ENCODE results near the gene SGSH. TPM values are rescaled to one million over a fixed set of nuclear protein-coding genes. Genes with fewer than 3 reads are reported as not detected.

SGSH gene
- total RNA-seq, 1 donor from 2014 or later: 53.7 TPM

GRCh38 chr17:80218391-80218790 is 1.7 kb downstream of the SGSH start:
- peak overlapping the region; percentile 89 for H3K4me3 Mint-ChIP-seq
- H3K9me3 Mint-ChIP-seq: no peaks in the 10 kb centered on the region
- peak overlapping the region; percentile 91 for H3K27ac Mint-ChIP-seq
- no peaks in the 10 kb centered on the region for H3K27me3 Mint-ChIP-seq (ENCODE audit: low read depth)
- peaks cover 16% of the 10 kb centered on the region for H3K4me1 Mint-ChIP-seq
- no peak for DNase-seq (ENCODE audit: low spot score in 2 of 2, unreplicated experiment in 2 of 2)
- H3K36me3 Mint-ChIP-seq: peaks cover 8% of the 10 kb centered on the region
- TF ChIP-seq, protein P1, sequence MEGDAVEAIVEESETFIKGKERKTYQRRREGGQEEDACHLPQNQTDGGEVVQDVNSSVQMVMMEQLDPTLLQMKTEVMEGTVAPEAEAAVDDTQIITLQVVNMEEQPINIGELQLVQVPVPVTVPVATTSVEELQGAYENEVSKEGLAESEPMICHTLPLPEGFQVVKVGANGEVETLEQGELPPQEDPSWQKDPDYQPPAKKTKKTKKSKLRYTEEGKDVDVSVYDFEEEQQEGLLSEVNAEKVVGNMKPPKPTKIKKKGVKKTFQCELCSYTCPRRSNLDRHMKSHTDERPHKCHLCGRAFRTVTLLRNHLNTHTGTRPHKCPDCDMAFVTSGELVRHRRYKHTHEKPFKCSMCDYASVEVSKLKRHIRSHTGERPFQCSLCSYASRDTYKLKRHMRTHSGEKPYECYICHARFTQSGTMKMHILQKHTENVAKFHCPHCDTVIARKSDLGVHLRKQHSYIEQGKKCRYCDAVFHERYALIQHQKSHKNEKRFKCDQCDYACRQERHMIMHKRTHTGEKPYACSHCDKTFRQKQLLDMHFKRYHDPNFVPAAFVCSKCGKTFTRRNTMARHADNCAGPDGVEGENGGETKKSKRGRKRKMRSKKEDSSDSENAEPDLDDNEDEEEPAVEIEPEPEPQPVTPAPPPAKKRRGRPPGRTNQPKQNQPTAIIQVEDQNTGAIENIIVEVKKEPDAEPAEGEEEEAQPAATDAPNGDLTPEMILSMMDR (IDR thresholded peaks at IDR 0.05; ENCODE audit: unreplicated experiment): no peak

DNA sequence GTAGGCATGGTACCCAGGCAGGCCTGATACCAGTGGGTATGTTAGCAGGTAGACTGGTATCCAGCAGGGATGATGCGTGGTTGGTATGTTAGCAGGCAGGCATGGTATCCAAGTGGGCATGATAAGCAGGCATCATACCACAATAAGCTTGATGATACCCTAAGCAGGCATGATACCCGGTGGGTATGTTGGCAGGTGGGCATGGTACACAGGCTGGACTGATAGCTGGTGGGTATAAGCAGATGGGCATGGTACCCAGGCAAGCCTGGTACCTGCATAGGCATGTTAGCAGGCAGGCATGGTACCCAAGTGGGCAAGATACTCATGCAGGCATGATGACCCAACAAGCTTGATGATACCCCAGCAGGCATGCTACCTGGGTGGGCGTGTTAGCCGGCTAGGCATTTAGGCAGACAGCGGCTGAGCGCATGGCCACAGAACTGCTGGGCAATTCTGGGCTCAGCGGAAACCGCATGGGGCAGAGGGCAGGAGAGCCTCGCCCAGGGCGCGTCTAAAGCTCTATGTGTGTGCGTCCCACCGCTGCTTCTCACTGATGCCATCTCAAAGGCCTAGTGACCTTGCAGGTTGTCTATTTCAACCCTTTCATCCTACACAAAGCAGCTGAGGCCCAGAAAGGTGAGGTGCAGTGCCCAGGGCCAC is 2.3 kb downstream of the SGSH start:
- Mint-ChIP-seq H3K36me3 (peaks cover 3% of the 10 kb centered on the region), H3K27me3 (ENCODE audit: low read depth) (no peaks in the 10 kb centered on the region), H3K4me3 (no peak overlapping the region), H3K4me1 (peaks cover 16% of the 10 kb centered on the region), H3K9me3 (no peaks in the 10 kb centered on the region), H3K27ac (no peak overlapping the region)
- TF ChIP-seq, protein P1 (IDR thresholded peaks at IDR 0.05; ENCODE audit: unreplicated experiment): no peak
- DNase-seq (ENCODE audit: low spot score in 2 of 2, unreplicated experiment in 2 of 2): no peak

DNA sequence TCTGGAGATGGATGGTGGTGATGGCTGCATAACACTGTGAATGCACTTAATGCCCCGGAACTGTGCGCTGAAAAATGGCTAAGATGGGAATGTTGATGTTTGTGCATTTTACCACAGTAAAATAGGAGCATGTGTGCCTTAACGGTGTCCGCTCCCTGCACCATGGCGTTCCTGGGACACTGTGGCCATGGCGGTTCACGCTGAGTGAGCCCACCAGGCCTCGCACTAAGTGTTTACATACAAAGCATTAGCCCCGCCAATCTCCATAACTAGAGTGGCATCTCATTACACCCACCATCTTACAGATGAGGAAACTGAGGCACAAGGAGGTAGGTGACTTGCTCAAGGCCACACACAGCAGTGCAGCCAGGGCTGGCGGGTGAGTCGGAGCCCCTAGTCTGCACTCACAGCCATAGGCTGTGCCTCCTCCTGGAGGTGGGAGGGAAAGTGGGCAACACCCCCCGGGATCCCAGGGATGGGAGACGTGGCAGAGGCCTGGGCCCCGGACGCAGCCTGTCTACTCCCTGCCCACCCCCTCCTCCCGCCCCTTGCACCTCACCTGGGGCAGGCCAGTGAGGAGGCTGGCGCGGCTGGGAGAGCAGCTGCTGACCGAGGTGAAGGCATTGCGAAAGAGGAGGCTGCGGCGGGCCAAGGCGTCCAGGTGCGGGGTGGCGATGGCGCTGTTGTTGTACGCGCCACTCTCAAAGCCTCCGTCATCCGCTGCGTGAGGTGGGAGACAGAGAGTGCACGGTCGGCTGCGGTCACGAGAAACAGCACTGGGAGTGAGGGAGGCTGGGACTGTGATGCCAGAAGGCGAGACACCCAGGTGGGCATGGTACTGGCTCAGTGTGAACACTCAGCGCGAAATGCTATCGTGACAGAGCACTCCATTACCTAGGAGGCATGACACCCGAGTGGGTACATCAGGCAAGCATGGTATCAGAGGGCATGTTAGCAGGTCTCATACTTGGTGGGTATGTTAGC is 3.4 kb downstream of the SGSH start:
- Mint-ChIP-seq H3K4me3 (no peak overlapping the region), H3K27ac (no peak overlapping the region), H3K27me3 (ENCODE audit: low read depth) (no peaks in the 10 kb centered on the region), H3K9me3 (no peaks in the 10 kb centered on the region), H3K36me3 (peaks cover 3% of the 10 kb centered on the region), H3K4me1 (peaks cover 16% of the 10 kb centered on the region)
- TF ChIP-seq, protein P1 (IDR thresholded peaks at IDR 0.05; ENCODE audit: unreplicated experiment): no peak
- no peak for DNase-seq (ENCODE audit: low spot score in 2 of 2, unreplicated experiment in 2 of 2)

DNA sequence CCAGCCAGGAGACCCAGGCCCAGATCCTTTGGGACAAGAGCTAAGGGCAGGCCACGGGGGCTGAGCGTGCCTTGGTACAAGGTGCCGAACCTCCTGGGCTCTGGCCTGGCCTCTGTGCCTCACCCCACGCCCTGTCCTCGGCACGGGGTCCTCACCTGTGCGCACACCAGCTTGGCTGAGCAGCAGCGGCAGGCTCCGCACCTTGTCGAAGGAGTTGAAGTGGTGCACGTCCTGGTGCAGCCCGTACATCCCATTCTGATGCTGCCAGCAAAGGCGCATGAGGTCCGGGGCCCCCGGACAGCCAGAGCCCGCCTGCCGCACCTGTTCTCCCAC is 5.3 kb downstream of the SGSH start:
- Mint-ChIP-seq H3K27me3 (ENCODE audit: low read depth) (no peaks in the 10 kb centered on the region), H3K4me3 (no peak overlapping the region), H3K4me1 (peaks cover 12% of the 10 kb centered on the region), H3K36me3 (peaks cover 12% of the 10 kb centered on the region), H3K27ac (no peak overlapping the region), H3K9me3 (no peaks in the 10 kb centered on the region)
- DNase-seq (ENCODE audit: low spot score in 2 of 2, unreplicated experiment in 2 of 2): no peak
- TF ChIP-seq, protein P1 (IDR thresholded peaks at IDR 0.05; ENCODE audit: unreplicated experiment): no peak

DNA sequence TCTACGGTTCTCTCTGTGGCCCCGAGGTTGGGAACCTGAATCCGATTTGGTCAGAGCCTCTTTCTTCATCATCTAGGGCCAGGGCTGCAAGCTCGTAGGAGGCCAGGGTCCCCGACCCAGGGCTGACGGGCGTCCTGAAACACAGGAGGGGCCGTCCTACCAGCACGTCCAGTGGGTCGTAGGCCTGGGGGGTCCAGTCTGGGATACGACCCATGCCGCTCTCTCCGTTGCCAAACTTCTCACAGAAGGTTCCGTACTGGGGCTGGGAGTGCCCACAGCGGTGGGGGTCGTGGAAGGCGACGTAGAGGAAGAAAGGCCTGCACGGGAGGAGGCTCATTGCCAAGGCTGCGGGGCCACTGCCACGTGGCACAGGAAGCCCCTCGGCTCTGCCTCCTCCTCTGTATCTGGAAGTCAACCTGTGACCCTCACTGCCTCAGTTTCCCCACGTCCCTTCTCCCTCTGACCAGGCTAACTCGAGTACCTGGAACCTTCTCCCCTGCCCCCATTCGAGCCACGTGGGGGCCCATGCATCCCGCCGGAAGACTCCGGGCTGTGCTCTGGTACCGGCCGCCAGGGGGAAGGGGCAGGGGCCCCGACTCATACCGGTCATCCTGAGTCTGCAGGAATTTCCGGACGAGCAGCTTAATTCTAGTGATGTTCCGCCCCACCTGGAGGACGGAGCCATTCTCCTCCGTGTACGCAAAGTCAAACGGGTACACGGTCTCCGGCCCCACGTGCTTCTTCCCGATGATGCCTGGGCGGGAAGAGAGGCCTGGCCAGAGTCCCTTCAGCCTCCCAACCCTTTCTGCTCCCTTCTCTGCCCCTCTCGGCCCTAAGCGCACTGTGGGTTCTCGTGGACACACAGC is 5.9 kb downstream of the SGSH start:
- Mint-ChIP-seq H3K9me3 (no peaks in the 10 kb centered on the region), H3K27ac (no peak overlapping the region), H3K4me1 (peaks cover 9% of the 10 kb centered on the region), H3K36me3 (peaks cover 12% of the 10 kb centered on the region), H3K27me3 (ENCODE audit: low read depth) (no peaks in the 10 kb centered on the region), H3K4me3 (no peak overlapping the region)
- TF ChIP-seq, protein P1 (IDR thresholded peaks at IDR 0.05; ENCODE audit: unreplicated experiment): no peak
- DNase-seq (ENCODE audit: low spot score in 2 of 2, unreplicated experiment in 2 of 2): no peak
